ENCODE measurements around the gene ACER2.

DNA sequence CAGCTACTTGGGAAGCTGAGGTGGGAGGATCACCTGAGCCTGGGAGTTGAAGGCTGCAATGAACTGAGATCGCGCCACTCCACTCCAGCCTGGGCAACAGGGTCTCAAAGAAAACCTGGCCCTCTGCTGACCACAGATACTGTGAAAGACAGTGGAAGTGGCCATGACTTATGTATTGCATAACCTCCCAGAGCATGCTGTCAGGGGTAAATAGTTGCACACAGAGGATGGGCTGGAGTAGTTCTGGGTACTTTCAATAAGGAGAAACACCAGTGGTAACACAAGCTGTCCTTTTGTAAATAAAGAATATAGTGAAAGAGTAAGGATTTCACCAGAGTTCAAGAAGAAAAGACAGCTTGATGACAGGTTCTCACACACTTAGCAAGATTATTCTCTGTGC is 1.8 kb downstream of the ACER2 start:
- TF ChIP-seq EZH2 (IDR thresholded peaks at IDR 0.05; ENCODE audit: borderline replicate concordance, low read depth, low read length, poor library complexity, severe bottlenecking): no peak
- TF ChIP-seq, protein P1, sequence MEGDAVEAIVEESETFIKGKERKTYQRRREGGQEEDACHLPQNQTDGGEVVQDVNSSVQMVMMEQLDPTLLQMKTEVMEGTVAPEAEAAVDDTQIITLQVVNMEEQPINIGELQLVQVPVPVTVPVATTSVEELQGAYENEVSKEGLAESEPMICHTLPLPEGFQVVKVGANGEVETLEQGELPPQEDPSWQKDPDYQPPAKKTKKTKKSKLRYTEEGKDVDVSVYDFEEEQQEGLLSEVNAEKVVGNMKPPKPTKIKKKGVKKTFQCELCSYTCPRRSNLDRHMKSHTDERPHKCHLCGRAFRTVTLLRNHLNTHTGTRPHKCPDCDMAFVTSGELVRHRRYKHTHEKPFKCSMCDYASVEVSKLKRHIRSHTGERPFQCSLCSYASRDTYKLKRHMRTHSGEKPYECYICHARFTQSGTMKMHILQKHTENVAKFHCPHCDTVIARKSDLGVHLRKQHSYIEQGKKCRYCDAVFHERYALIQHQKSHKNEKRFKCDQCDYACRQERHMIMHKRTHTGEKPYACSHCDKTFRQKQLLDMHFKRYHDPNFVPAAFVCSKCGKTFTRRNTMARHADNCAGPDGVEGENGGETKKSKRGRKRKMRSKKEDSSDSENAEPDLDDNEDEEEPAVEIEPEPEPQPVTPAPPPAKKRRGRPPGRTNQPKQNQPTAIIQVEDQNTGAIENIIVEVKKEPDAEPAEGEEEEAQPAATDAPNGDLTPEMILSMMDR (conservative IDR thresholded peaks at IDR 0.05; ENCODE audit: low read depth, low read length): no peak

Data from A673 (cell line).